Gastrocnemius medialis (tissue), 4 donors: Measurements from ENCODE around the gene AMH. TPM values are rescaled to one million over a fixed set of nuclear protein-coding genes. Genes with fewer than 3 reads are reported as not detected.

Experiments used
- ATAC-seq, 2 donors: fragments of 150-250 bp; one replicate each; pipeline ENCODE4 v1.9.1; 2016
- DNase-seq, 2 donors: peaks; one replicate each; pipeline ENCODE4 v3.0.0-alpha.2; 2019
- H3K27ac ChIP-seq, 4 donors: fragments of 200-600 bp; sonication (generic); 1 replicate in 1 of 4; 2 replicates in 3 of 4; pipeline ENCODE4 v1.5.1; 2016 to 2018; ENCODE audit warnings: mild to moderate bottlenecking in 2 of 4, moderate library complexity in 1 of 4
- H3K27me3 ChIP-seq, 3 donors: fragments of 200-600 bp; sonication (generic) in 2 of 3; 1 replicate in 1 of 3; 2 replicates in 2 of 3; pipeline versions ENCODE4 v1.5.1 to v1.6.0; 2016 to 2019; ENCODE audit warnings: mild to moderate bottlenecking in 1 of 3, moderate library complexity in 1 of 3
- H3K36me3 ChIP-seq, 2 donors: fragments of 200-600 bp; sonication (generic) in 1 of 2; one replicate each; pipeline ENCODE4 v1.5.1; 2017 to 2018
- H3K4me1 ChIP-seq, 2 donors: fragments of 200-600 bp; sonication (generic) in 1 of 2; one replicate each; pipeline ENCODE4 v1.5.1; 2016 to 2017; ENCODE audit warnings: mild to moderate bottlenecking in 2 of 2
- H3K4me3 ChIP-seq, 4 donors: fragments of 200-600 bp; sonication (generic) in 3 of 4; 1 replicate in 1 of 4; 2 replicates in 3 of 4; pipeline ENCODE4 v1.5.1; 2016 to 2019; ENCODE audit warnings: mild to moderate bottlenecking in 2 of 4
- H3K9me3 ChIP-seq, 3 donors: fragments of 200-600 bp; sonication (generic) in 2 of 3; 1 replicate in 1 of 3; 2 replicates in 2 of 3; pipeline ENCODE4 v1.5.1; 2016 to 2019
- POLR2A ChIP-seq, 2 donors: fragments of 450-650 bp; IDR thresholded peaks; one replicate each; pipeline ENCODE4 v1.6.1; 2017; ENCODE audit warnings: antibody characterized with exemption in 2 of 2, mild to moderate bottlenecking in 2 of 2, moderate library complexity in 2 of 2
- in situ Hi-C, 4 donors: fragments of 200-750 bp; cut with MboI; loops; one replicate each; pipeline versions ENCODE4 v1.15.0 to v1.8.0; 2017; ENCODE audit warnings: low sequenced_read_pairs in 4 of 4
- intact Hi-C: fragments of 100-400 bp; cut with DNase I; formaldehyde crosslinking; loops from one replicate; pipeline ENCODE4 v1.15.1; 2023; ENCODE audit warnings: low total_unique reads
- total RNA-seq, 4 donors: library from RNA; depleted of rRNA; stranded (reverse); fragments of >200 nt; gene quantifications; one replicate each; pipeline versions ENCODE4 v1.1.0 to v1.2.3, GENCODE V29; 2016
- TF ChIP-seq, protein P1 (sequence below), 5 experiments: fragments of 450-650 bp in 3 of 5; fragments of 200-600 bp in 2 of 5; sonication (generic) in 2 of 5; IDR thresholded peaks in 4 of 5; conservative IDR thresholded peaks in 1 of 5; 1 replicate in 4 of 5; 2 replicates in 1 of 5; pipeline ENCODE4 v1.5.1; 2016 to 2019; ENCODE audit warnings: antibody characterized with exemption in 5 of 5, mild to moderate bottlenecking in 3 of 5, moderate library complexity in 3 of 5

Gene AMH
- total RNA-seq, 4 donors from 2014 or later, result 0.80 to 3.9 (median 1.2) TPM

GRCh38 chr19:2249880-2250765 lies 1.0 kb downstream of the AMH start:
- no peak for TF ChIP-seq POLR2A (IDR thresholded peaks at IDR 0.05)
- TF ChIP-seq, protein P1, sequence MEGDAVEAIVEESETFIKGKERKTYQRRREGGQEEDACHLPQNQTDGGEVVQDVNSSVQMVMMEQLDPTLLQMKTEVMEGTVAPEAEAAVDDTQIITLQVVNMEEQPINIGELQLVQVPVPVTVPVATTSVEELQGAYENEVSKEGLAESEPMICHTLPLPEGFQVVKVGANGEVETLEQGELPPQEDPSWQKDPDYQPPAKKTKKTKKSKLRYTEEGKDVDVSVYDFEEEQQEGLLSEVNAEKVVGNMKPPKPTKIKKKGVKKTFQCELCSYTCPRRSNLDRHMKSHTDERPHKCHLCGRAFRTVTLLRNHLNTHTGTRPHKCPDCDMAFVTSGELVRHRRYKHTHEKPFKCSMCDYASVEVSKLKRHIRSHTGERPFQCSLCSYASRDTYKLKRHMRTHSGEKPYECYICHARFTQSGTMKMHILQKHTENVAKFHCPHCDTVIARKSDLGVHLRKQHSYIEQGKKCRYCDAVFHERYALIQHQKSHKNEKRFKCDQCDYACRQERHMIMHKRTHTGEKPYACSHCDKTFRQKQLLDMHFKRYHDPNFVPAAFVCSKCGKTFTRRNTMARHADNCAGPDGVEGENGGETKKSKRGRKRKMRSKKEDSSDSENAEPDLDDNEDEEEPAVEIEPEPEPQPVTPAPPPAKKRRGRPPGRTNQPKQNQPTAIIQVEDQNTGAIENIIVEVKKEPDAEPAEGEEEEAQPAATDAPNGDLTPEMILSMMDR (IDR thresholded peaks at IDR 0.05 in 4 of 5, conservative IDR thresholded peaks at IDR 0.05 in 1 of 5), result no peak
- Histone ChIP-seq H3K4me1 (peaks cover 27 to 57% of the 10 kb centered on the region in 2 donors), H3K27ac (peak overlapping the region in 3 of 4 donors; percentile 5 to 82 (median 31)), H3K4me3 (no peak overlapping the region), H3K36me3 (peaks cover 0 to 31% of the 10 kb centered on the region in 2 donors), H3K9me3 (no peaks in the 10 kb centered on the region), H3K27me3 (no peaks in the 10 kb centered on the region)
- ATAC-seq (no peak), DNase-seq (peak in 1 of 2 donors; percentile 38)
- in situ Hi-C loops (no loop called here), intact Hi-C loops (no loop called here)

- no peaks in the 10 kb centered on the region for H3K27me3 ChIP-seq
- DNase-seq, result no peak
- H3K36me3 ChIP-seq, result peaks cover 0 to 25% of the 10 kb centered on the region in 2 donors
- no peak for ATAC-seq
- intact Hi-C loops (no loop called here), in situ Hi-C loops (no loop called here)
- TF ChIP-seq, protein P1 (IDR thresholded peaks at IDR 0.05 in 4 of 5, conservative IDR thresholded peaks at IDR 0.05 in 1 of 5), result no peak
- no peak for TF ChIP-seq POLR2A (IDR thresholded peaks at IDR 0.05)
- H3K4me3 ChIP-seq, result no peak overlapping the region
- H3K27ac ChIP-seq, result peak overlapping the region in 2 of 4 donors; percentile 31 to 82
- H3K9me3 ChIP-seq, result no peaks in the 10 kb centered on the region
- peaks cover 27 to 59% of the 10 kb centered on the region in 2 donors for H3K4me1 ChIP-seq
These were observed 1.6 kb downstream of the AMH start for GRCh38 chr19:2250766-2251105.

GRCh38 chr19:2251106-2252054 lies 2.3 kb downstream of the AMH start:
- in situ Hi-C loops (no loop called here), intact Hi-C loops (no loop called here)
- Histone ChIP-seq H3K4me3 (no peak overlapping the region), H3K27ac (peak overlapping the region in 2 of 4 donors; percentile 98 to 99), H3K27me3 (no peaks in the 10 kb centered on the region), H3K9me3 (no peaks in the 10 kb centered on the region), H3K4me1 (peaks cover 27 to 59% of the 10 kb centered on the region in 2 donors), H3K36me3 (peaks cover 0 to 18% of the 10 kb centered on the region in 2 donors)
- ATAC-seq (no peak), DNase-seq (no peak)
- TF ChIP-seq, protein P1 (IDR thresholded peaks at IDR 0.05 in 4 of 5, conservative IDR thresholded peaks at IDR 0.05 in 1 of 5), result no peak
- no peak for TF ChIP-seq POLR2A (IDR thresholded peaks at IDR 0.05)

DNA sequence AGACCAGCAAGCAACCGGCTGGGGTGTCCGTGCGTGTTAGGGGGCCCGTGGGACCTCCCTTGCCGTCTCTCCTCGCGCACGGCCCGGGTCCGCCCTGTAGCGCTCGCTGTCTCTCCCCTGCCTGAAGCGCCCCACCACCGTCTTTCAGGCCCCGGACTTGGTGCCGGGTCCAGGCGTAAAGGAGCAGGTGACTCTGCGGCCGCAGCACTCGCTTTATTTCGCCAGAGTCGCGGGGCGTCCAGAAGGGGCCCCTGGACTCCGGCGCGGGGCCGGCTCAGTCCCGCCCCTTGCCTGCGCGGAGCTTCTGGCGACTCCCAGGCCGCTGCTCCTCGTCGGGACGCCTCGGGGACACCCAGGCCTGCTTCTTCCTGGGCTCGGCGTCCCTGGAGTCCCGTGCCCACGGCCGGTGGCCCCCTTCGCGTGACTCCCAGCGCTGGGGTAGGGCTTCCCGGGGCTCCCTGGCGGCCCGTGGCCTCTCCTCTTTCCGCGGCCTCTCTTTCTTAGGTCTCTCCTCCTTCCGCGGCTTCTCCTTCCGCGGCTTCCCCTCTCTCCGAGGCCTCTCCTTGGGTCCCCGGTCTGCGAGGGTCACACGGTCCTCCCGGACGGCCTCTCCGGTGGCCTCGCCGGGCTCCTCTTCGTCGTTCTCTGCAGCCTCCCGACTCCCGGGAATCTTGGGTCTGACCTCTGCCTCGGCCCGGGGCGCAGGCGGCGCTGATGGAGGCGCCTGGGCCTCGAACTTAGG lies 3.1 kb downstream of the AMH start:
- ATAC-seq (no peak), DNase-seq (no peak)
- Histone ChIP-seq H3K27ac (peak overlapping the region; percentile 0 to 100 (median 98)), H3K4me1 (peaks cover 22 to 58% of the 10 kb centered on the region in 2 donors), H3K9me3 (no peaks in the 10 kb centered on the region), H3K36me3 (peaks cover 0 to 10% of the 10 kb centered on the region in 2 donors), H3K4me3 (no peak overlapping the region), H3K27me3 (no peaks in the 10 kb centered on the region)
- in situ Hi-C loops (no loop called here), intact Hi-C loops (no loop called here)
- no peak for TF ChIP-seq POLR2A (IDR thresholded peaks at IDR 0.05)
- TF ChIP-seq, protein P1 (IDR thresholded peaks at IDR 0.05 in 4 of 5, conservative IDR thresholded peaks at IDR 0.05 in 1 of 5), result no peak
